Adrenal gland (tissue), 5 donors: ENCODE measurements around the gene METTL26.

Experiments used
- POLR2A ChIP-seq, 2 donors: fragments of 450-650 bp; IDR thresholded peaks; one replicate each; pipeline ENCODE4 v1.6.1; 2017; ENCODE audit warnings: antibody characterized with exemption in 2 of 2, mild to moderate bottlenecking in 2 of 2, moderate library complexity in 1 of 2
- TF ChIP-seq, protein P1 (sequence below), 6 experiments: fragments of 450-650 bp in 4 of 6; fragments of 200-600 bp in 2 of 6; sonication (generic) in 1 of 6; IDR thresholded peaks; 1 replicate in 5 of 6; 2 replicates in 1 of 6; pipeline versions ENCODE4 v1.5.1 to v1.8.0; 2016 to 2021; ENCODE audit warnings: antibody characterized with exemption in 6 of 6, mild to moderate bottlenecking in 2 of 6, moderate library complexity in 1 of 6
- donor health status: DM: no; HTN: no; CAD: no.

DNA sequence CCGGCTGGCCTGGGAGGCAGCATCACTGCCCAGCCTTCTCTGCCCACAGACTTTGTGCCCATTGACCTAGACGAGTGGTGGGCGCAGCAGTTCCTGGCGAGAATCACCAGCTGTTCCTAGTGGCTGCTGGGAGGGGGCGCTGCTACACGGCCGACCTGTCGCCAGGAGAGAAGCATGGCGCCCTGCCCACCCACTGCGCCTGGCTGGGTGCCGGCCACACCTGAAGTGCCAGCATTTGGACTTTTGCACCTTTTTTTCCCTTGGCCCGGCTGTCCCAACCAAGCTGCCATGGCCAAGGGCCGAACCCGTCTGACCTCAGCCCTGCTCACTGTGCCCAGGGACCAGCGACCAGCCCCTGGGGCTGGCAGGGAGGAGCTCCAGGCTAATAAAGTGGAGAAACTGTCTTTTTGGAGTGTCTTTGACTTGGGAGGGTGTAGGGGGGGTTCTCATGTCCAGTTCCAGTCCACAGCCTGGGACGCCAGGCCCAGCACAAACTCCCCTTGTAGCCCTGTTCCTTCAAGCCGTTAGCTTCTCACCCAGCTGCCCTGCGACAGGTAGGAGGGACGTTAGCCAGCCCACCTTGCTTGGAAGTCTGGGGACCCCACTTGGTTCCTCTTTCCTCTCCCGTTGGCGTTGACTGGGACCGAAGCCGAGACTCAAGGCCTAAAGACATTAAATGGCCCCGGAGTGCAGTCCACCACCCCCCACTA is 12.1 kb upstream of the METTL26 start:
- TF ChIP-seq, protein P1, sequence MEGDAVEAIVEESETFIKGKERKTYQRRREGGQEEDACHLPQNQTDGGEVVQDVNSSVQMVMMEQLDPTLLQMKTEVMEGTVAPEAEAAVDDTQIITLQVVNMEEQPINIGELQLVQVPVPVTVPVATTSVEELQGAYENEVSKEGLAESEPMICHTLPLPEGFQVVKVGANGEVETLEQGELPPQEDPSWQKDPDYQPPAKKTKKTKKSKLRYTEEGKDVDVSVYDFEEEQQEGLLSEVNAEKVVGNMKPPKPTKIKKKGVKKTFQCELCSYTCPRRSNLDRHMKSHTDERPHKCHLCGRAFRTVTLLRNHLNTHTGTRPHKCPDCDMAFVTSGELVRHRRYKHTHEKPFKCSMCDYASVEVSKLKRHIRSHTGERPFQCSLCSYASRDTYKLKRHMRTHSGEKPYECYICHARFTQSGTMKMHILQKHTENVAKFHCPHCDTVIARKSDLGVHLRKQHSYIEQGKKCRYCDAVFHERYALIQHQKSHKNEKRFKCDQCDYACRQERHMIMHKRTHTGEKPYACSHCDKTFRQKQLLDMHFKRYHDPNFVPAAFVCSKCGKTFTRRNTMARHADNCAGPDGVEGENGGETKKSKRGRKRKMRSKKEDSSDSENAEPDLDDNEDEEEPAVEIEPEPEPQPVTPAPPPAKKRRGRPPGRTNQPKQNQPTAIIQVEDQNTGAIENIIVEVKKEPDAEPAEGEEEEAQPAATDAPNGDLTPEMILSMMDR (IDR thresholded peaks at IDR 0.05): peak in 4 of 6 experiments; percentile 10 to 44 (median 24)
- no peak for TF ChIP-seq POLR2A (IDR thresholded peaks at IDR 0.05)
